RKO (cell line): Measurements from ENCODE around the gene EIF4H.
"Not testable (repeated sequence)": the region's sequence is repeated elsewhere in the genome, so short reads cannot be mapped to it uniquely, and the experiment has no call there.

Source experiments
- DNase-seq: peaks from one replicate; pipeline ENCODE4 v3.0.0-alpha.2; 2016; ENCODE audit warnings: low spot score

Gene EIF4H

GRCh38 chr7:74199551-74200355 is 25.6 kb downstream of the EIF4H start:
- no peak for DNase-seq

DNA sequence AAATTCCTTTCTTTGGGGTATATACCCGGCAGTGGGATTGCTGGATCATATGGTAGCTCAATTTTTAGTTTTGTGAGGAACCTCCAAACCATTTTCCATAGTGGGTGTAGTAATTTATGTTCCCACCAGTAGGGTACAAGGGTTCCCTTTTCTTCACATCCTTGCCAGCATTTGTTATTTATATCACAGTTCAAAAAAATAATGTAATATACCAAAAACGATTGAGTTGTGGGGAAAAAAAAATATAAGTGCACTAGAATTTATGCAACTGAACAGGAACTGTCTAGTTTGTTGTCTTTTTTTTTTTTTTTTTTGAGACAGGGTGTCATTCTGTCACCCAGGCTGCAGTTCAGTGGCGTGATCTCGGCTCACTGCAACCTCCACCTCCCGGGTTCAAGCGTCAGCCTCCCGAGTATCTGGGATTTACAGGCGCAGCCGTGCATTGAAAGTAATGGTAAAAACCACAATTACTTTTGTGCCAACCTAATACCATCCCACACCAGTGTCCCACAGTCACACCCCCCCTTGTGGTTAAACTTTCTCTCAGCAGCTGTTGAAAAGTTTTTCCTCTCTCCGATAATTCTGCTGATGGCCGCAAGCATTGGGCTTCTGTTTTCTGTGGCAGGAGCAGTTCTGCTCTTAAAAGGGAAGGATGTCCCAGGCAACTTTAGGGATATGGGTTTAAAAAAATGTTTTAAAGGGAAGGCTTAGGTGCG is 28.8 kb downstream of the EIF4H start:
- peak; percentile 52 for DNase-seq

DNA sequence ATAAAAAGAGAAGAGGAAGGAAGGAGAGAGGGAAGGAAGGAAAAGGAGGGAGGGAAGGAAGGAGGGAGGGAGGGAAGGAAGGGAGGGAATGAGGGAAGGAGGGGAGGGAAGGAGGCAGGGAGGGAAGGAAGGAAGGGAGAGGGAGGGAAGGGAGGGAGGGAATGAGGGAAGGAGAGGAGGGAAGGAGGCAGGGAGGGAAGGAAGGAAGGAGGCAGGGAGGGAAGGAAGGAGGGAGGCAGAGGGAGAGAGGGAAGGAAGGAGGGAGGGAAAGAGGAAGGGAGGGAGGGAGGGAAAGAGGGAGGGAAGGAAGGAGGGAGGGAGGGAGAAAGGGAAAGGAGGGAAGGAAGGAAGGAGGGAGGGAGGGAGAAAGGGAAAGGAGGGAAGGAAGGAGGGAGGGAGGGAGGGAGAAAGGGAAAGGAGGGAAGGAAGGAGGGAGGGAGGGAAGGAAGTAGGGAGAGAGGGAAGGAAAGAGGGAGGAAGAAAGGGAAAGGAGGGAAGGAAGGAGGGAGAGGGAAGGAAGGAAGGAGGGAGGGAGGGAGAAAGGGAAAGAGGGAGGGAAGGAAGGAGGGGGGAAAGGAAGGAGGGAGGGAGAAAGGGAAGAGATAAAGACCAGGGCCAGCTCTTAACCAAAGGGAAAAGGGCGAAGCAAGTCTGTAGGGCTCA is 29.9 kb downstream of the EIF4H start:
- DNase-seq = no peak

GRCh38 chr7:74206052-74206451 is 31.9 kb downstream of the EIF4H start:
- not testable (repeated sequence) for DNase-seq

DNA sequence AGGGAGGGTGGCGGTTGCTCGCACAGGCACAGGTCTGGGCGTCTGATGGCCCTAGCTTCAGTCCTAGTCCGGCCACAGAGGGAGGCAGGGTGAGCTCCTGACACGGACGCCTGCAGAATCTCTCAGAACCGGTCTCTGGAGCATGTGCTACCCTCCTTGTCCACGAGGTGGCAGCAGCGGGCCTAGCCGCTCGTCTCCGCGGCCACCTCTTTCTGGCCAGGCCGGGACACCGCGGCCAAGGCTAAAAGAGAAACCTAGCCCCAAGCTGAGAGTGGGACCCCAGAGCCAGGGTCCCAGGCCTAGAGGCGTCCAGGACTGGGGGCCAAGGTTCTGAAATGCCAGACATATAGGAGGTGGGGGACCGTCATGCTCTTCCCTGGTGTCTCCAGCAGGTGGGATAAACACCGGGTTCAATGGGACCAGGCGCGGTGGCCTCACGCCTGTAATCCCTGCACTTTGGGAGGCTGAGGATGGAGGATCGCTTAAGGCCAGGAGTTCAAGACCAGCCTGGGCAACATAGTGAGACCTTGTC is 32.5 kb downstream of the EIF4H start:
- DNase-seq = peak; percentile 75

DNA sequence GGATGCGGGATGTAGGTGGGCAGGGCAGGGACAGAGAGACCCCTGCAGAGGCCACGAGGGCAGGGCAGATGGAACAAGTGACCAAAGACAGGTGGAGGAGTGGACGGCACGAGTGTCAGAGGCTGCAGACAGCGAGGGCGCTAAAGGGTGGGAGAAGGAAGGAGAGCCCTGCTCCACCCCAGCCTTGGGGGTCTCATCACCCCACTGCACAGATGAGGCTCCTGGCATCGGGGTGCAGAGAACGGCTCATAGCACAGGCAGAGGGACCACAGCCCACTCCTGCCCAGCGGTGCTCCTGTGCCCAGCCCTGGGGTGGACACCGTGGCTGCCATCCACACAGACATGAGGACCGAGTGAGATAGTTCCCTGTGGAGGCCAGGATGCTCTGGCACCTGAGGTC is 33.4 kb downstream of the EIF4H start:
- no peak for DNase-seq

DNA sequence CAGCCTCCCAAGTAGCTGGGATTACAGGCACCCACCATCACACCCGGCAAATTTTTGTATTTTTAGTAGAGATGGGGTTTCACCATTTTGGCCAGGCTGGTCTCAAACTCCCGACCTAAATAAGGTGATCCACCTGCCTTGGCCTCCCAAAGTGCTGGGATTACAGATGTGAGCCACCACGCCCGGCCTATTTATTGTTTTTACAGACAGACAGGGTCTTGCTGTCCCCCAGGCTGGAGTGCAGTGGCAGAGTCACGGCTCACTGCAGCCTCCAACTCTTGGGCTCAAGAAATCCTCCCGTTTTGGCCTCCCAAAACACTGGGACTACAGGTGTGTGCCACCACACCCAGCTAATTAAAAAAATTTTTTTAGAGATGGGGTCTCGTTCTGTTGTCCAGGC is 34.1 kb downstream of the EIF4H start:
- not testable (repeated sequence) for DNase-seq

DNA sequence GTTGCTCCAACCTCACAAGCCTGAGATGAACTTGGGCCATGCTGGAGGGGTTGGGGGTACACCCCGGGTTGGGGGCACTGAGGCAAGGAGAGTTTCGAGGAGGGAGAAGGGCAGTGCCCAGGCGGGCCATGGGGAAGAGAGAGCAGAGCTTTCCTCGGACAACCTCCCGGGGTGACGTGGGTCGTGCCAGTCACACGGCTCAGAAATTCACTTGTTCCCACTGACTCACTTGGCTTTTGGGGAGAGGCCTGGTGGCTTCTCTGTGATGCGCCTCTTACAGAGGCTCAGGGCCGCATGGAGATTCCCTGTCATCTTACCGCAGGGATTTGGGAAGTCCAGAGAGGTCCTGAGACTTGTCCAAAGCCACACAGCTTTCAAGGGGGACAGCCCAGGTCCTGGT is 38.5 kb downstream of the EIF4H start:
- no peak for DNase-seq

DNA sequence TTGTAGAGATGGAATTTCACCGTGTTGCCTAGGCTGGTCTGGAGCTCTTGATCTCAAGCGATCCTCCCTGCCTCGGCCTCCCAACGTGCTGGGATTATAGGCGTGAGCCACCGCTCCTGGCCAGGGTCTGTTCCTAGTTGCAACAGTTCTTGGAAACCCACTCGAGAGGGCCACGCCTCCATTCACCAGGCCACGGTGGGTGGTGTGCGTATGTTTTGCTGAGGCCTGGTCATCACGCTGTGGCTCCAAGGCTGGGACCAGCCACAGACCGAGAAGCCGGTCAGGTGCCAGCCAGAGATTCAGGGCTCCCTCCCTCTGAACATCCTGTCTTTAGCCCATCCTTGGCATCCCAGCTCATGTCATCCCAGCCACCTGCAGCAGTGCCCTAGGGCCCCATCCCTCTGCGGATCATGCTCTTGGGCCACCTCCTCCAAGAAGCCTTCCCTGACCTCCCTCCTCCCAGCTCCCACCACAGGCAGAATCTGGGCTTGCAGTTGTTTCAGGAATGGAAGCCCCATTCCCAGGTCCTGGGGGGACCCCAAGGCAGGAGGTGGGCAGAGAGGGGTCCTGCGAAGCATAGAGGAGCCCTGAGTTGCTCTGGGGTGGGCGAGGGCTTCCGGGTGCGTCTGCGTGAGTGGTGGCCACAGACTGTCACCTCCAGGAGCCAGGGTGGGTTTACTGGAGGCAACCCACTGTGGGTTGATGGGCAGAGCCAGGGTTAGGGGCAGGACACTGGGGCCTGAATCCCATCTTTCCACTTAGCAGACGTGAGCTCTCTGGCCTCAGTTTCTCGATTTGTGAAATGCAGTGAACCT is 40.9 kb downstream of the EIF4H start:
- DNase-seq = no peak

DNA sequence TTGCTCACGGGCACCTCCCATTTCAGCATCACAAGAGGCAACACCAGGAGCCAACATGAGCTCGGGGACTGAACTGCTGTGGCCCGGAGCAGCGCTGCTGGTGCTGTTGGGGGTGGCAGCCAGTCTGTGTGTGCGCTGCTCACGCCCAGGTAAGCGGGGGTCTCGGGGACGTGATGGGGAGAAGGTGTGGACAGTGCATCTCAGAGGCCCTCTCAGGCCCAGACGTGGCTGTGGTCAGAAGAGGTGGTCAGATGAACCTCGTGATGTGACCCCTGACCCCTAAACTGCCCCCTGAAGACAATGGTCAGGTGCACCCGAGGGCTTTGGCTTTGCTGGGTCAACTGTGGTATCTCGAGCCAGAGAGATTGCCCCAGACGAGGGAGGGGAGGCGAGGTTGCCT is 41.8 kb downstream of the EIF4H start:
- no peak for DNase-seq

DNA sequence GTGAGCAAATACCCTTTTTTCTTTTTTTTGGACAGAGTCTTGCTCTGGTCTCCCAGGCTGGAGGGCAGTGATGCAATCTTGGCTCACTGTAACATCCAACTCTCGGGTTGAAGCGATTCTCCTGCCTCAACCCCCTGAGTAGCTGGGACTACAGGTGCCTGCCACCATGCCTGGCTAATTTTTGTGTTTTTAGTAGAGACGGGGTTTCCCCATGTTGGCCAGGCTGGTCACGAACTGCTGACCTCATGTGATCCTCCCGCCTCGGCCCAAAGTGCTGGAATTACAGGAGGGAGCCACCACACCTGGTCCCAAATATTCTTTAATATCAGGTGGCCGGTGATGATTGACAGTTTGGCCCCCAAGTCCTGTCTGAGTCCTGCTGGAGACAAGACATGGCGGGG is 42.2 kb downstream of the EIF4H start:
- DNase-seq = no peak

- DNase-seq = no peak
Measured at GRCh38 chr7:74217455-74218342, 43.5 kb downstream of the EIF4H start.

DNA sequence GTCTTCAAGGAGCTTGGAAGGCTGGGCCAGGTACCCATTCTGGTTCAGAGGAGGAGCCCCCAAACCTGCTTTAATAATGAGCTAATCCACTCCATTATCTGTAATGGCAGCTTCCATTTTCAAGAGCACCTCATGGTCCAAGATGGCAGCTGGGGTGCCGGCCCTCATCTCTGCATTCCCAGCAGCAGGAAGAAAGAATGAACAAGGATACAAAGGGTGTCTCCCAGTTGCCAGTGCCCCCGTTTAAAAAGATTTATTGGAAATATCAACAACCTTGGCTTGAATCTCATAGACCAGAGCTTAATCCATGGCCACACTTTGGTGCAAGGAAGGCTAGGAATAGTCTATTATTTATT is 44.2 kb downstream of the EIF4H start:
- DNase-seq = no peak

DNA sequence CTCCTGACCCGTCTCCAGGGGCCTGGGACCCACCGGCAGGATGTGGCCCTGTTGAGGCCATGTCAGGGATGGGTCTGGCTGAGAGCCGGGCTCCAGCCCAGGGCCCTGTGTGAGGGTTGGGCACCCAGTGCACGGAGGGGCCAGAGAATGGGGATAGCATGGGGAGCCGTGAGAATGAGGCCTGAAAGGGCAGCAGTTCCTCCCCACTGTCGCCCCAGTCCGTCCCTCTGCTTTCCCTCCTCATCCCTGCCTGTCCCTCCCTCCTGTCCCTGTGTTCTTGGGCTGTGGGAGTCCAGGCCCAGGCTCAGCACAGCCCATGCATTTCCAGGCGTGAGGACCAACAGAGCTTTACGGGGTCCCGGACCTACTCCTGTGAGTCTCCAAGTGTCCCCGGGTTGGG is 45.3 kb downstream of the EIF4H start:
- DNase-seq = no peak

DNA sequence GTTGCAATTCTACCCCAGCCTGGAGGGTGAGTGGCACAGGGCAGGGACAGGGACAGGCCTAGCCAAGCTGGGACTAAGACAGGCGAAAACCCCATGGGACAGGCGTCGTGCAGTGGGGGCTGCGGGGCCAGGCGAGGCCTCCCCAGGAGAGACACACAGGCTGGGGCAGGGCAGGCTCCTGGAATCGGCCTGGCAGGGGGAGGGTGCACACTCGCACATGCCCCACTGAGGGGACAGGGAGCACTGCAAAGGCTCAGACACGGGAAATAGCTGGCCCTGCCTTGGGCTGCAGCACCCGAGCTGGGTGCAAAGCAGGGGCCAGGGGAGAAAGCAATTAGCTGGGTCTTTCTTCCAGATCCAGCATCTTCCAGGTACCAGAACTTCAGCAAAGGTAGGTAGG is 46.1 kb downstream of the EIF4H start:
- no peak for DNase-seq

GRCh38 chr7:74221713-74222112 is 47.6 kb downstream of the EIF4H start:
- DNase-seq = no peak

GRCh38 chr7:74222851-74223710 is 48.9 kb downstream of the EIF4H start:
- no peak for DNase-seq

DNA sequence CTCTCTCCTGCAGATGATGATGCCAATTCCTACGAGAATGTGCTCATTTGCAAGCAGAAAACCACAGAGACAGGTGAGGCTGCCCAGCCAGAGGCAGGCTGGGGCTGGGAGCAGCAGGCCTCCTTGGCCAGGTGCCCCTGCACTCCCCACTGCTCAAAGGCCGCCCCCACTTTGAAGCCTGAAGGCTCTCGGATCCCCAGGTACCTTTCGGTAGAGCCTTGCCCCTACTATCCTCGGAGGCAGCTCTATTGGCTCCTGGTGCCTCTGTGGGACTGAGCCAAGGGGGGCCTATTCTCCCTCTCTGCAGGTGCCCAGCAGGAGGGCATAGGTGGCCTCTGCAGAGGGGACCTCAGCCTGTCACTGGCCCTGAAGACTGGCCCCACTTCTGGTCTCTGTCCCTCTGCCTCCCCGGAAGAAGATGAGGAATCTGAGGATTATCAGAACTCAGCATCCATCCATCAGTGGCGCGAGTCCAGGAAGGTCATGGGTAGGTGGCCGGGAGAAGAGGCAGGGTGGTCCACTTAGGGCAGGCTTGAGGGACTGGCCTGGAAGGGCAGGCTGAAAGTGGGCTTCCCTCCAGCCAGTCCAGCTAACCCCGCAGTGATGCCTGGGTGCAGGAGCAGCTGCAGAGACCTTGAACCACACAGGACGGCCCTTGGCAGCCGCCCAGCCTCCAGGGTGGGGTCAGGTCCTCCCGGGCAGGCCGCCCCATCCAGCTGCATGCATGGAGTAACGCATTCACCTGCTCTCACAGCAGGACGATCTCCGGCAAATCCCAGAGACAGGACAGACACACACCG is 49.8 kb downstream of the EIF4H start:
- no peak for DNase-seq

DNA sequence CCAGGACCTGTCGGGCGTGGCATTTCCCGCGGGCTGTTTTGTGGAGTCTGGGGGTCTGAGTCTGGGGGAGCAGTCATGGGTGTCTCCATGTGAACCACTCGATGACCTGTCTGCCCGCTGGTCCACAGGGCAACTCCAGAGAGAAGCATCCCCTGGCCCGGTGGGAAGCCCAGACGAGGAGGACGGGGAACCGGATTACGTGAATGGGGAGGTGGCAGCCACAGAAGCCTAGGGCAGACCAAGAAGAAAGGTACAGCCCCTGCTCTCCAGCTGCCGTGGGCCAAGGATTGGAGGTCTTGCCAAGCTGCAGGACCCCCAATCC is 50.3 kb downstream of the EIF4H start:
- no peak for DNase-seq
